Neuronal stem cell (in vitro differentiated cells): ENCODE measurements around the gene PSMC2.

Experiments
- DNase-seq: peaks from one replicate; pipeline ENCODE4 v3.0.0-alpha.2; 2013; ENCODE audit warnings: low spot score
- H2AFZ ChIP-seq: one replicate; pipeline ENCODE4 v1.6.1; 2013; ENCODE audit warnings: mild to moderate bottlenecking, low read length, inconsistent platforms
- H2AK5ac ChIP-seq: 2 replicates; pipeline ENCODE4 v1.6.1; 2013; ENCODE audit warnings: low read depth, mild to moderate bottlenecking, inconsistent platforms, low read length, moderate library complexity, mixed read lengths
- H2BK120ac ChIP-seq: 2 replicates; pipeline ENCODE4 v1.6.1; 2013; ENCODE audit warnings: low read depth, mild to moderate bottlenecking, inconsistent platforms, low read length, moderate library complexity, mixed read lengths
- H2BK12ac ChIP-seq: one replicate; pipeline ENCODE4 v1.6.1; 2013; ENCODE audit warnings: low read length, inconsistent platforms
- H2BK15ac ChIP-seq: 2 replicates; pipeline ENCODE4 v1.6.1; 2013; ENCODE audit warnings: mild to moderate bottlenecking, low read length, inconsistent platforms, mixed read lengths
- H2BK5ac ChIP-seq: one replicate; pipeline ENCODE4 v1.6.1; 2013; ENCODE audit warnings: inconsistent platforms, mild to moderate bottlenecking, low read length, moderate library complexity
- H3K14ac ChIP-seq: one replicate; pipeline ENCODE4 v1.6.1; 2013; ENCODE audit warnings: low read length, inconsistent platforms
- H3K18ac ChIP-seq: 2 replicates; pipeline ENCODE4 v1.6.1; 2013; ENCODE audit warnings: low read length, inconsistent platforms
- H3K23ac ChIP-seq: 2 replicates; pipeline ENCODE4 v1.6.1; 2013; ENCODE audit warnings: low read depth, mild to moderate bottlenecking, mixed read lengths, low read length, inconsistent platforms; ENCODE audit not compliant: poor library complexity
- H3K27ac ChIP-seq: replicated peaks from 3 replicates; pipeline ENCODE4 v1.5.1; 2013; ENCODE audit warnings: low read length, inconsistent platforms
- H3K27me3 ChIP-seq, 3 experiments: 2 replicates each; pipeline ENCODE4 v1.6.1; 2013; ENCODE audit warnings: low read length in 3 of 3, mild to moderate bottlenecking in 2 of 3, inconsistent platforms in 1 of 3, low read depth in 1 of 3, mixed read lengths in 1 of 3, moderate library complexity in 1 of 3; ENCODE audit not compliant: control insufficient read depth in 3 of 3, insufficient read depth in 3 of 3
- H3K36me3 ChIP-seq, 2 donors: replicated peaks in 1 of 2; 2 replicates each; pipeline ENCODE4 v1.6.1; 2013; ENCODE audit warnings: low read length in 2 of 2; ENCODE audit not compliant: control insufficient read depth in 2 of 2, insufficient read depth in 2 of 2
- H3K4ac ChIP-seq: 2 replicates; pipeline ENCODE4 v1.6.1; 2013; ENCODE audit warnings: inconsistent platforms, mild to moderate bottlenecking, low read length, moderate library complexity
- H3K4me1 ChIP-seq, 2 donors: 1 replicate in 1 of 2; 2 replicates in 1 of 2; pipeline ENCODE4 v1.6.1; 2013; ENCODE audit warnings: low read length in 2 of 2, low read depth in 1 of 2; ENCODE audit not compliant: control insufficient read depth in 2 of 2, insufficient read depth in 1 of 2
- H3K4me2 ChIP-seq: one replicate; pipeline ENCODE4 v1.6.1; 2013; ENCODE audit warnings: mild to moderate bottlenecking, low read length, inconsistent platforms; ENCODE audit not compliant: insufficient read depth, poor library complexity, severe bottlenecking
- H3K4me3 ChIP-seq, 2 donors: 2 replicates each; pipeline ENCODE4 v1.5.1; 2013; ENCODE audit warnings: low read length in 2 of 2, mild to moderate bottlenecking in 2 of 2, inconsistent platforms in 1 of 2, moderate library complexity in 1 of 2
- H3K79me1 ChIP-seq: one replicate; pipeline ENCODE4 v1.6.1; 2013; ENCODE audit warnings: low read depth, mild to moderate bottlenecking, inconsistent platforms, low read length, moderate library complexity
- H3K9ac ChIP-seq: one replicate; pipeline ENCODE4 v1.6.1; 2013; ENCODE audit warnings: mild to moderate bottlenecking, low read depth, low read length, inconsistent platforms; ENCODE audit not compliant: poor library complexity
- H3K9me3 ChIP-seq, 2 donors: replicated peaks in 1 of 2; 2 replicates each; pipeline versions ENCODE3 to v1.6.1; 2013; ENCODE audit warnings: low read length in 2 of 2, mild to moderate bottlenecking in 2 of 2, inconsistent platforms in 1 of 2, low read depth in 1 of 2, mixed read lengths in 1 of 2, moderate library complexity in 1 of 2; ENCODE audit not compliant: control insufficient read depth in 2 of 2, insufficient read depth in 1 of 2
- H4K8ac ChIP-seq: one replicate; pipeline ENCODE4 v1.6.1; 2013; ENCODE audit warnings: low read depth, mild to moderate bottlenecking, inconsistent platforms, low read length, moderate library complexity
- H4K91ac ChIP-seq: one replicate; pipeline ENCODE4 v1.6.1; 2013; ENCODE audit warnings: low read length, low read depth, mild to moderate bottlenecking, inconsistent platforms; ENCODE audit not compliant: poor library complexity
- WGBS, 2 donors: extraction: QIAGEN DNeasy Blood & Tissue Kit; methylation state at CpG; one replicate each; pipeline ENCODE4 v1.1.7; 2013; ENCODE audit warnings: missing lambda C conversion rate in 2 of 2, mixed read lengths in 1 of 2; ENCODE audit not compliant: insufficient read length in 2 of 2, insufficient replicate concordance in 1 of 2; ENCODE audit errors: extremely low coverage in 2 of 2; 5-methylcytosine and 5-hydroxymethylcytosine counted together

PSMC2 gene

GRCh38 chr7:103389263-103389662 is 41.8 kb downstream of the PSMC2 start:
- WGBS, 2 donors = no CpG with 5 or more reads among the region's 3 CpGs
- no peak overlapping the region for H2BK12ac ChIP-seq
- no peak overlapping the region for H4K91ac ChIP-seq
- no peak overlapping the region for H3K27ac ChIP-seq
- no peaks in the 10 kb centered on the region for H3K27me3 ChIP-seq
- no peaks in the 10 kb centered on the region for H3K79me1 ChIP-seq
- H3K36me3 ChIP-seq = no peaks in the 10 kb centered on the region
- H3K9me3 ChIP-seq = no peaks in the 10 kb centered on the region
- no peak overlapping the region for H2BK5ac ChIP-seq
- no peak overlapping the region for H3K4me2 ChIP-seq
- H2AK5ac ChIP-seq = no peak overlapping the region
- no peak overlapping the region for H3K18ac ChIP-seq
- H2BK120ac ChIP-seq = no peak overlapping the region
- H3K23ac ChIP-seq = no peak overlapping the region
- H3K9ac ChIP-seq = no peak overlapping the region
- no peak overlapping the region for H3K14ac ChIP-seq
- H4K8ac ChIP-seq = no peak overlapping the region
- H3K4ac ChIP-seq = no peak overlapping the region
- H3K4me1 ChIP-seq = no peaks in the 10 kb centered on the region
- no peak overlapping the region for H3K4me3 ChIP-seq
- H2AFZ ChIP-seq = no peak overlapping the region
- no peak overlapping the region for H2BK15ac ChIP-seq
- no peak for DNase-seq

GRCh38 chr7:103391150-103391549 is 43.7 kb downstream of the PSMC2 start:
- Histone ChIP-seq H3K4me2 (no peak overlapping the region), H2BK5ac (no peak overlapping the region), H3K4me1 (no peaks in the 10 kb centered on the region), H2AFZ (no peak overlapping the region), H3K9ac (no peak overlapping the region), H3K27me3 (no peaks in the 10 kb centered on the region), H3K4ac (no peak overlapping the region), H3K14ac (no peak overlapping the region), H3K36me3 (no peaks in the 10 kb centered on the region), H3K23ac (no peak overlapping the region), H2AK5ac (no peak overlapping the region), H3K9me3 (no peaks in the 10 kb centered on the region), H3K18ac (no peak overlapping the region), H2BK12ac (no peak overlapping the region), H3K27ac (no peak overlapping the region), H2BK120ac (no peak overlapping the region), H4K91ac (no peak overlapping the region), H3K4me3 (no peak overlapping the region), H3K79me1 (no peaks in the 10 kb centered on the region), H2BK15ac (no peak overlapping the region), H4K8ac (no peak overlapping the region)
- no CpG with 5 or more reads among the region's 5 CpGs for WGBS, 2 donors
- DNase-seq = no peak

DNA sequence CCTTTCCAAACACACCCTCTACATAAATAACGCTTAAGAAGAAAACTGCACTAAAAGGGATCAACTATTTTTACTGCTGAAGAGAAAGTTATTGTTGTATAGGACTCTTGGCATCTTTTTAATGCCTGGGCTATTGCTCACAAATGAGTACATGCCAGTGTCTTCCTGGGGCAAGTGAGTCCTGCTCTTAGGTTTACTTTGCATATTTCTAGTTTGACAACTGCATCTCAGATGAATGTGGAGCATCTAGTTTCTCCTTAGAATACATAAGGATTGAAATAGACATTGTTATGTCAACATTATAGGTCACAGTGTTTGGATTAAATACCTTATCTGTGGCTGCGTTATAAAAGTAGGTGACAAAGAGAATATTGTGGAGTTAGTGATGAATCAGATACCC is 44.5 kb downstream of the PSMC2 start:
- Histone ChIP-seq H4K8ac (no peak overlapping the region), H3K4me3 (no peak overlapping the region), H3K4ac (no peak overlapping the region), H2AK5ac (no peak overlapping the region), H3K9me3 (no peaks in the 10 kb centered on the region), H3K23ac (no peak overlapping the region), H4K91ac (no peak overlapping the region), H3K18ac (no peak overlapping the region), H2BK5ac (no peak overlapping the region), H2BK15ac (no peak overlapping the region), H2BK12ac (no peak overlapping the region), H3K4me1 (no peaks in the 10 kb centered on the region), H3K36me3 (no peaks in the 10 kb centered on the region), H2BK120ac (no peak overlapping the region), H3K4me2 (no peak overlapping the region), H3K9ac (no peak overlapping the region), H2AFZ (no peak overlapping the region), H3K27ac (no peak overlapping the region), H3K27me3 (no peaks in the 10 kb centered on the region), H3K14ac (no peak overlapping the region), H3K79me1 (no peaks in the 10 kb centered on the region)
- no peak for DNase-seq
- no CpG with 5 or more reads among the region's 2 CpGs for WGBS, 2 donors

DNA sequence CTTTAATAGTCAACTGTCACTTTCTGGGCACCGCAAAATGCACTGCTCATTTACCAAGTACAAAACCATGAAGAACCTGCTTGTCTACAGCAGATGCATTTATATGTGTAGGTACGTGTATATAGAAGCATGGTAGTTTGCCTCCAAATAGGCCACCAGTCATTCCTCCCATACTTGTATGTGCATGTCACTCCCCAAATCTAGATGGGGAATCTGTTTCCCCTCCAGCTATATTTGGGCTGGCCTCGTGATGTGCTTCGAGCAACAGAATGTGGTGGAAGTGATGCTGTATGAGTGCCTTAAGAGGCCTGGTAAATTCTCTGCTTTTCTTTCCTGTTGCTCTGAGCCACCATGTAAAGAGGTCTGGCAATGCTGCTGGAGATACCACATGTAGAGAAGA is 47.1 kb downstream of the PSMC2 start:
- H3K4me3 ChIP-seq = no peak overlapping the region
- DNase-seq = no peak
- H3K23ac ChIP-seq = no peak overlapping the region
- H2AFZ ChIP-seq = no peak overlapping the region
- no peak overlapping the region for H4K91ac ChIP-seq
- no peak overlapping the region for H2BK5ac ChIP-seq
- H3K27ac ChIP-seq = no peak overlapping the region
- WGBS, 2 donors = no CpG with 5 or more reads among the region's 4 CpGs
- no peak overlapping the region for H3K18ac ChIP-seq
- no peaks in the 10 kb centered on the region for H3K9me3 ChIP-seq
- H3K4me1 ChIP-seq = no peaks in the 10 kb centered on the region
- H3K9ac ChIP-seq = no peak overlapping the region
- no peak overlapping the region for H2AK5ac ChIP-seq
- H2BK15ac ChIP-seq = no peak overlapping the region
- H2BK120ac ChIP-seq = no peak overlapping the region
- no peak overlapping the region for H2BK12ac ChIP-seq
- H3K4ac ChIP-seq = no peak overlapping the region
- H3K27me3 ChIP-seq = no peaks in the 10 kb centered on the region
- no peak overlapping the region for H3K4me2 ChIP-seq
- no peaks in the 10 kb centered on the region for H3K36me3 ChIP-seq
- H3K14ac ChIP-seq = no peak overlapping the region
- H3K79me1 ChIP-seq = no peaks in the 10 kb centered on the region
- H4K8ac ChIP-seq = no peak overlapping the region
